Left ventricle myocardium inferior (tissue), 1 donor: ENCODE data around the gene EPHB3. TPM values are rescaled to one million over a fixed set of nuclear protein-coding genes. Genes with fewer than 3 reads are reported as not detected.

ENCODE experiments used
- DNase-seq: peaks from one replicate; pipeline ENCODE4 v3.0.0-alpha.2; 2020
- H3K27ac ChIP-seq: fragments of 200-600 bp; replicated peaks from 2 replicates; pipeline ENCODE4 v1.8.0; 2021
- H3K27me3 ChIP-seq: fragments of 200-600 bp; 2 replicates; pipeline ENCODE4 v1.8.0; 2021; ENCODE audit warnings: low read depth
- H3K36me3 ChIP-seq: fragments of 200-600 bp; 2 replicates; pipeline ENCODE4 v1.8.0; 2021
- H3K4me1 ChIP-seq: fragments of 200-600 bp; 2 replicates; pipeline ENCODE4 v1.8.0; 2021
- H3K4me3 ChIP-seq: fragments of 200-600 bp; 2 replicates; pipeline ENCODE4 v1.8.0; 2021; ENCODE audit warnings: mild to moderate bottlenecking, moderate library complexity
- H3K9me3 ChIP-seq: fragments of 200-600 bp; replicated peaks from 2 replicates; pipeline ENCODE4 v1.8.0; 2021
- intact Hi-C: fragments of 100-400 bp; cut with micrococcal nuclease; formaldehyde crosslinking; loops from one replicate; pipeline ENCODE4 v1.11.0; 2022
- total RNA-seq: library from RNA; stranded (reverse); fragmentation: NEBNext Ultra II Directional; extraction: Animal tissue kit (Norgen Biotek cat#: 25700); gene quantifications from one replicate; pipeline ENCODE4 v1.2.1, GENCODE V29; 2021
- TF ChIP-seq, protein P1 (sequence below): fragments of 200-600 bp; IDR thresholded peaks from 2 replicates; pipeline ENCODE4 v1.8.0; 2021; ENCODE audit warnings: antibody characterized with exemption, mild to moderate bottlenecking, borderline replicate concordance
- donor health status: DM: no; HTN: yes; CAD: no; lungs with severe emphysema.

Gene EPHB3
- total RNA-seq, 1 donor from 2014 or later: 5.0 TPM

DNA sequence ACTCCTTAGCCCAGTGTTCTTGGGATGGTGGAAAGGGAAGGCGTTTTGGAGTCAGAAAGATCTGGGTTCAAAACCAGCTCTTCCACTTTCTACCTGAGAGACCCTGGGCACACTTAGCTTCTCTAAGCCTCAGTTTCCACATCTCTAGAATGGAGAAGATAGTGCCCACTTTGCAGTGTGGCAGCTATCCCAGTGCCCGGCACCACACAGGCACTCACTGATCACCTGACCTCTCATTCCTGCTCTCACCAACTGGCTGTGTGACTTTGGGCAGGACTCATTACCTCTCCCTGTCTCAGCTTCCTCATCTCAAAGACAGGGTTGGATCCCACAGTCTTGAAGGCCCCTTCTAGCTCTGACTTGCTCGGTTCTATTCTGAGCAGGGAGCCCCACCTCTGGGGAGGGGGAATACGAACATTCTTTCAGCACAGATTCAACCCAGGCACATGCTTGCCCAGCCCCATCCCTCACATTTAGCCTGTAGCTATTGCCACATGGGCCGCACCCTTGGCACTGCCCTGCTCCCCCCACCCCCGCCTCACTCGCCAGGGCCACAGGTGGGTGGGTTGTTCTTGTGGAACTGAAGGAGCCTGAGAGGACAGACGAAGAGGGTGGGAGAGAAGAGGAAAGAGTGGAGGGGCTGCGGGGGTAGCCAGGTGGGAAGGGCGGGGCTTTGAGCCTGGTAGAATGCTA lies 39.2 kb downstream of the EPHB3 start:
- Histone ChIP-seq H3K27ac (no peak overlapping the region), H3K4me1 (peaks cover 49% of the 10 kb centered on the region), H3K4me3 (no peak overlapping the region), H3K27me3 (peaks cover 32% of the 10 kb centered on the region), H3K9me3 (no peaks in the 10 kb centered on the region), H3K36me3 (no peaks in the 10 kb centered on the region)
- intact Hi-C loops: no loop called here
- TF ChIP-seq, protein P1, sequence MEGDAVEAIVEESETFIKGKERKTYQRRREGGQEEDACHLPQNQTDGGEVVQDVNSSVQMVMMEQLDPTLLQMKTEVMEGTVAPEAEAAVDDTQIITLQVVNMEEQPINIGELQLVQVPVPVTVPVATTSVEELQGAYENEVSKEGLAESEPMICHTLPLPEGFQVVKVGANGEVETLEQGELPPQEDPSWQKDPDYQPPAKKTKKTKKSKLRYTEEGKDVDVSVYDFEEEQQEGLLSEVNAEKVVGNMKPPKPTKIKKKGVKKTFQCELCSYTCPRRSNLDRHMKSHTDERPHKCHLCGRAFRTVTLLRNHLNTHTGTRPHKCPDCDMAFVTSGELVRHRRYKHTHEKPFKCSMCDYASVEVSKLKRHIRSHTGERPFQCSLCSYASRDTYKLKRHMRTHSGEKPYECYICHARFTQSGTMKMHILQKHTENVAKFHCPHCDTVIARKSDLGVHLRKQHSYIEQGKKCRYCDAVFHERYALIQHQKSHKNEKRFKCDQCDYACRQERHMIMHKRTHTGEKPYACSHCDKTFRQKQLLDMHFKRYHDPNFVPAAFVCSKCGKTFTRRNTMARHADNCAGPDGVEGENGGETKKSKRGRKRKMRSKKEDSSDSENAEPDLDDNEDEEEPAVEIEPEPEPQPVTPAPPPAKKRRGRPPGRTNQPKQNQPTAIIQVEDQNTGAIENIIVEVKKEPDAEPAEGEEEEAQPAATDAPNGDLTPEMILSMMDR: no peak
- DNase-seq: no peak

DNA sequence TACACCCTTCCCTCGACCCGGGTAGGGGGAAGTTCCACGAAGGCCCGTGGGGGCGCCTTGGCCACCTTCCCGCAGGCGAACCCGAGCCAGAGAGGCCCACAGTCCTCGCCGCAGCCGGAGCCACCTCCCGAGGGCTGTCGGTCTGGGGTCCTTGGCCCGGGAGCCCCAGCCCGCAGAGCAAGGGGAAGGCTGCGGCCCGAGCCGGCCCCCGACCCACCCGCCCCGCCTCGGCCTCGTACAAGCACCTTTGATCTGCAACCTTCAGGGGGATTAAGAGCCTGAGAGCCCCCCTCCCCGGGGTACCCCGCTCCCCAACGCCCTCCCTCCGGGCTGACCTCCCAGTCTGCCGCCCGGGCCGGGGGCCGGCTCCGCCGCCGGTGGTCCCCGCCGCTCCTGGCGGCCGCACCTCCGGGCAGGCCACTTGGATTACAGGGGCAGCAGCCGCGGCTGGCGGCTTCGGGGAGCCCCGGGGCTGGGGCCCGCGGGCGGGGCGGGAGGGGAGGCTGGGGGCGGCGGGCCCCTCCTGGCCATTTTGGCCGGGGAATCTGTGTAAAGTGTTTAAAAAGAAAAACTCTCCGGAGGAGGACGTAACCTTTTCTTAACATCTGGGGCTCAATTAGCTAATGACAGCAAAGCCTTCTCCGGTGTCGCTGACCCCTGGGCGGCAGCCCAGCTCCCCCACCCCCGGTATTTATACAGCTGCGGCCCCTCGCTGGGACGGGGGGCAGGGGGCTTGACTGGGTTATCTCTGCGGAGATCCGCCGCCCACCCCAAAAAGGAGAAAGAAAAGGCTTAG lies 40.2 kb downstream of the EPHB3 start:
- intact Hi-C loops: no loop called here
- peak overlapping the region; percentile 24 for H3K27ac ChIP-seq
- TF ChIP-seq, protein P1: no peak

DNA sequence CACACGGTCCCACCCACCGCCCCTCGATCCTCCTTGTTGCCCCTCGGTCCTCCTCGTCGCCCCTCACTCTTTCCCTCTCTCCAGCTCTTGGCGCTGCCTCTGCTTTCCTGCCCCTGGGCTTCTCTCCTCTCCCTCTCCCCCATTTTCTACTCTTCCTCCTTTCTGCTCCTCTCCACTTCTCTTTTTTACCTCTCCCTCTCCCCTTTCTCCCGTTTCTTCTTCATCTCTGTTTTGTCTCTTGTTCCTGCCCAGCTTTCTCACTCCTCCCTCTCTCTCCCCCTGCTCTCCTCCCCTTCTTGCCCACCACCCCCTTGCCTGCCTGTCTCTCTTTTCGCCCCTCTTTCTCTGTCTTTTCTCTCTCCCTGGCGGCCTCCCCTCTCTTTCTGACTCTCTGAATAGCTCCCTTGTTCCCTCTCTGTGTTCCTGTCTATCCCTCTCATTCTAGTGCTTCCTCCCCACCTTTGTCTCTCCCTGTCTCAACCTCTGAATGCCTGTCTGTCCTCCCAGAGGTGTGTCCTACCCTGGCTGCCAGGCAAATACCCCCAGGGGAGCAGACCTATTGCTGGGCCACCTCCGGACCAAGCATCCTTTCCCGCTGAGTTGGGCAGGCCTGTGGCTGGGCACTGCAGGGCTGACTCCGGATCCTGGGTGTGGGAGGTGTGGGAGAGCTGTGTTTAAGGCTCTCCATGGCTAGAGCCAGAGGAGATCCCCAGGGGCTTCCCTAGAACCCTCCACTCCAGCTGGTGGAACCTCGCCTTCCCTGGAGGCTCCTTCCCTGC lies 41.0 kb downstream of the EPHB3 start:
- no peak for DNase-seq
- intact Hi-C loops: no loop called here
- Histone ChIP-seq H3K27ac (peak overlapping the region; percentile 24), H3K4me3 (peak overlapping the region; percentile 43), H3K4me1 (peaks cover 44% of the 10 kb centered on the region), H3K9me3 (no peaks in the 10 kb centered on the region), H3K27me3 (peaks cover 32% of the 10 kb centered on the region), H3K36me3 (no peaks in the 10 kb centered on the region)
- TF ChIP-seq, protein P1: no peak

More for the DNA sequence above, 40.2 kb downstream of the EPHB3 start:
- Histone ChIP-seq H3K36me3 (no peaks in the 10 kb centered on the region), H3K9me3 (no peaks in the 10 kb centered on the region), H3K27me3 (peaks cover 32% of the 10 kb centered on the region), H3K4me3 (peak overlapping the region; percentile 43), H3K4me1 (peaks cover 49% of the 10 kb centered on the region)
- no peak for DNase-seq

DNA sequence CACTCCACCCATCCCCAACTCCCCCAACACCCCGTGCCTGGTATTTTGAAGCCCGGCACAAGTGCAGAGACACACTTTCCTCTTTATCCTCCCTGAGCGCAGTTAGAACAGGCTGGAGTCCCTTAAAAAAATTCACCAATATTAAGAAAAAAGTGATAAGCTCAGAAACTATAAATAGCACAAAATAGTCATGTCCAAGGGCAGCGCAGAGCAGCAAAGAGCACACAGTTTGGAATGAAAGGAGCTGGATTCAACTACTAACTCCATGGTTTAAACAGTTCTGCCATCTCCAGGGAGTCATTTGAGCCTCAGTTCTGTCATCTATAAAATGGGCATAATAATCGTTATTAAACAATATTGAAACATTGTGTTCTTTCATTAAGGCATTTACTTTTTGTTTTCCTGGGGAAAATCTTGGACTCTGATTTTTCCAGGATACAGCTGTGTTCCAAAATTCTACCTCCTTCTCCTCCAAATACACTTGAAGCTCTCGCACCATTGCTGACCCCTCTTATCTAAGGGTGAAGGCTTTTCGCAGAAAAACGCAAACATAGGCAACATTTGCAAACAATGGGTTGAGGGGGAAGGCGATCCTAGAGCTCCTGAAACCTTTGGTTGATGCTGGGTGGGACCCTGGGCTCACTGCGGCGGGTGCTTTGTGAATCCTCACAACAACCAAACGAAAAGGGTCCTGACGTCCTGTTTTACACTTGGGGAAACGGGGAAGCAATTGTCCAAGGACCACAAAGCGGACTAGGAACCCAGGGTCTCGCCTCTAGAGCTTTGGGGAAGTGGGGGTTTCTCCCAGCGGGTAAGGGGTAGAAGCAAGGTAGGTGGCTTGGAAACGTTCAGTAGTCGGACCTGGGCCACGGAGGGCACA lies 41.8 kb downstream of the EPHB3 start:
- Histone ChIP-seq H3K4me3 (peak overlapping the region; percentile 65), H3K4me1 (peaks cover 35% of the 10 kb centered on the region), H3K9me3 (no peaks in the 10 kb centered on the region), H3K36me3 (no peaks in the 10 kb centered on the region), H3K27ac (peak overlapping the region; percentile 25), H3K27me3 (peaks cover 32% of the 10 kb centered on the region)
- intact Hi-C loops: no loop called here
- no peak for DNase-seq
- TF ChIP-seq, protein P1: no peak
